OCI-LY7 (cell line): ENCODE data around the gene NTM. TPM values are rescaled to one million over a fixed set of nuclear protein-coding genes. Genes with fewer than 3 reads are reported as not detected.

Experiments
- BruUV-seq: library from RNA; stranded (reverse); fragments of 400-500 nt; replicated peaks from 2 replicates; lab custom pipeline; 2021; lab: Mats Ljungman, UMichigan
- CTCF ChIA-PET: fragments of 300-600 bp; sonication (Branson Sonifier 250); formaldehyde crosslinking; loops from one replicate; lab custom pipeline; 2022; ENCODE audit warnings: antibody characterized with exemption; ENCODE audit not compliant: unreplicated experiment; lab: Charles Lee
- POLR2A ChIA-PET: fragments of 300-600 bp; sonication (Branson Sonifier 250); formaldehyde crosslinking; loops from one replicate; lab custom pipeline; 2022; ENCODE audit warnings: antibody characterized with exemption; lab: Charles Lee
- DNase-seq: peaks from one replicate; pipeline ENCODE4 v3.0.0-alpha.2; 2015; ENCODE audit warnings: low spot score
- H2AFZ ChIP-seq: fragments of 200-600 bp; sonication (generic), shearing (Covaris generic); 2 replicates; pipeline ENCODE4 v1.6.1; 2014; ENCODE audit warnings: mild to moderate bottlenecking, antibody characterized with exemption, low read length, moderate library complexity
- H3K27ac ChIP-seq: fragments of 200-600 bp; sonication (generic); 2 replicates; pipeline ENCODE4 v1.5.1; 2014; ENCODE audit warnings: mixed run types, low read depth, mild to moderate bottlenecking, moderate library complexity, low read length, inconsistent platforms; ENCODE audit not compliant: poor library complexity, severe bottlenecking
- H3K36me3 ChIP-seq: fragments of 200-600 bp; sonication (generic); 2 replicates; pipeline ENCODE4 v1.6.1; 2014; ENCODE audit warnings: mild to moderate bottlenecking, antibody characterized with exemption, low read length, moderate library complexity, mixed read lengths; ENCODE audit not compliant: insufficient read depth
- H3K4me1 ChIP-seq: fragments of 200-600 bp; sonication (generic); 2 replicates; pipeline ENCODE4 v1.5.1; 2014; ENCODE audit warnings: mild to moderate bottlenecking, low read length; ENCODE audit not compliant: insufficient read depth, poor library complexity, severe bottlenecking
- H3K4me2 ChIP-seq: fragments of 200-600 bp; sonication (generic); 2 replicates; pipeline ENCODE4 v1.6.1; 2014; ENCODE audit warnings: mild to moderate bottlenecking, low read length
- H3K4me3 ChIP-seq: fragments of 200-600 bp; sonication (generic); 2 replicates; pipeline ENCODE4 v1.5.1; 2014; ENCODE audit warnings: mild to moderate bottlenecking, low read depth, low read length; ENCODE audit not compliant: poor library complexity, severe bottlenecking
- H3K79me2 ChIP-seq: fragments of 200-600 bp; sonication (generic); 2 replicates; pipeline ENCODE4 v1.6.1; 2016; ENCODE audit warnings: low read depth, mild to moderate bottlenecking, low read length, moderate library complexity, mixed read lengths; ENCODE audit not compliant: insufficient read depth
- H3K9me2 ChIP-seq: fragments of 200-600 bp; sonication (generic); 2 replicates; pipeline ENCODE4 v1.6.1; 2016; ENCODE audit warnings: mild to moderate bottlenecking, low read length, mixed read lengths; ENCODE audit not compliant: insufficient read depth
- H3K9me3 ChIP-seq: fragments of 200-600 bp; sonication (generic); 2 replicates; pipeline ENCODE4 v1.6.1; 2014; ENCODE audit warnings: mild to moderate bottlenecking, mixed run types, low read length, mixed read lengths
- H4K20me1 ChIP-seq: fragments of 200-600 bp; sonication (generic); 2 replicates; pipeline ENCODE4 v1.6.1; 2014; ENCODE audit warnings: mild to moderate bottlenecking, antibody characterized with exemption, low read length, moderate library complexity, mixed read lengths; ENCODE audit not compliant: insufficient read depth
- CTCF ChIP-seq: fragments of 200-600 bp; sonication (generic); conservative IDR thresholded peaks from 2 replicates; pipeline ENCODE4 v1.5.1; 2014; ENCODE audit warnings: mild to moderate bottlenecking, antibody characterized with exemption, low read length, moderate library complexity, mixed read lengths
- EZH2phosphoT487 ChIP-seq: fragments of 200-600 bp; sonication (generic); IDR thresholded peaks from 2 replicates; pipeline ENCODE4 v1.6.1; 2018; ENCODE audit warnings: low read depth, borderline replicate concordance, mild to moderate bottlenecking, mixed run types, antibody characterized with exemption, low read length, moderate library complexity, mixed read lengths
- intact Hi-C: fragments of 100-400 bp; cut with micrococcal nuclease; formaldehyde crosslinking; loops from one replicate; pipeline ENCODE4 v1.10.0; 2022; ENCODE audit not compliant: unreplicated experiment
- total RNA-seq, 2 experiments: library from RNA; depleted of rRNA in 1 of 2; stranded (reverse); fragments of >200 nt in 1 of 2; shearing (Covaris generic) in 1 of 2; gene quantifications; 2 replicates each; pipeline ENCODE4 v1.2.3, GENCODE V29; 2014 to 2022

The NTM gene
- total RNA-seq, 2 experiments from 2014 or later: not detected

DNA sequence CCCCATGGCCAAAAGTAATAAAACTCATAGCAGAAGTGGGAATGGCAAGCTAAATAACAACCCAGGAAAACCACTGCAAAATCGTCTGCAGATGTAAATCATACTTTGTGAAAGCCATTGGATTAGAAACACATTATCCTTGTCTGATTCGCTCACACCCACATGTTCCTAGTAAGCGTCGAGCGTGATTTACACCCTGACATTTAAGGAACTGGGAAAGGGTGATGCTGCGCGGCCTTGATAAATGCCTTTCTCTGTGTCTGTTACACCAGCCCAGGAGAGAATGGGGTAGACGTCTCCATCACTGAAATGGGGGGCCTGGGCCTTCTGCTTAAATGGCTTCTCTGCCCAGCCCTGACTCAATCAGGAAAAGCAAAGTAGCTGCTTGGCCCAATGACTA, 162.7 kb downstream of the NTM start:
- no peaks in the 10 kb centered on the region for H3K4me1 ChIP-seq
- H3K4me3 ChIP-seq: no peak overlapping the region
- no peaks in the 10 kb centered on the region for H3K36me3 ChIP-seq
- no peak overlapping the region for H3K27ac ChIP-seq
- no peak overlapping the region for H2AFZ ChIP-seq
- no peaks in the 10 kb centered on the region for H3K79me2 ChIP-seq
- ChIA-PET POLR2A (no interaction called here), CTCF (no interaction called here)
- DNase-seq: no peak
- TF ChIP-seq CTCF: no peak
- TF ChIP-seq EZH2phosphoT487: no peak
- no TSS peak for BruUV-seq
- no peak overlapping the region for H3K4me2 ChIP-seq
- H3K9me2 ChIP-seq: no peaks in the 10 kb centered on the region
- intact Hi-C loops: no loop called here
- H4K20me1 ChIP-seq: no peaks in the 10 kb centered on the region
- H3K9me3 ChIP-seq: no peaks in the 10 kb centered on the region

DNA sequence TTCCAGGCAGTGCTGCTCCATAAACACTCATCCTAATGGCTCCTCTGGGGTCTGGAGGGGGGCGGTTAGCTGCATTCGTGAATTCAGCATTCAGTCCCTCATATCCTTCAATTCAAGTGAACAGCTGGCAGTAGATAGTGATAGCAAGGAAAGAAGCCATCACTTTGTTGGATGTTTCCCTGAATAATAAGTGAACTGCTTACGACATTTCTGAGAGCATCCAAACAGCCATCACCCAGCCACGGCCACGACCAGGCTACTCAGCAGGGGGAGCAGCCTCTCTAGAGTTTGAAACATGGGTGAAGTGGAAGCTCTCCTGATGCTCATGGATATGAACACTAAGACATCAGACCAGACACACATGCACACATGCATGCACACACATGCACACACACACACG, 163.6 kb downstream of the NTM start:
- Histone ChIP-seq H4K20me1 (no peaks in the 10 kb centered on the region), H2AFZ (no peak overlapping the region), H3K9me2 (no peaks in the 10 kb centered on the region), H3K9me3 (no peaks in the 10 kb centered on the region), H3K79me2 (no peaks in the 10 kb centered on the region), H3K27ac (no peak overlapping the region), H3K4me1 (no peaks in the 10 kb centered on the region), H3K36me3 (no peaks in the 10 kb centered on the region), H3K4me2 (no peak overlapping the region), H3K4me3 (no peak overlapping the region)
- CTCF ChIA-PET: no interaction called here
- BruUV-seq: no TSS peak
- DNase-seq: no peak
- intact Hi-C loops: no loop called here
- no peak for TF ChIP-seq CTCF
- no peak for TF ChIP-seq EZH2phosphoT487
- POLR2A ChIA-PET: no interaction called here

DNA sequence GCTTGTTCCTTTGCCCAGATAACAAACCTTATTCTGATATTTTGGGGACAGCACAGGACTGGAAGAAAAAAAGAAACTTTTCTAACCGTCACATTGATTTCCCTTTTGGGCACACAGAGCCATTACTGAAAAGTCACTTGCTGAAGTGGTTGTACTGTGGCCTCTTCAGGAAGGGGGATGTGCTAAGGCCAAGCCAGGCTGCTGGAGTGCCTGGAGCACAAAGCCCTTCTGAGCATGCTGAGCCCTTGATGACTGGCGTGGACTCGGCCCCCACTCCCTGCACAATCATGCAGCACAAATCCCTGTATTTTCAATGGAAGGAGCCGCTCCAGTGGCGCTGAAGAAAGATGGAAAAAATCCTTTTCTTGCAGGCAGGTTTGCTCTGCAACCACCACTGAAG, 164.2 kb downstream of the NTM start:
- H2AFZ ChIP-seq: no peak overlapping the region
- H3K4me2 ChIP-seq: no peak overlapping the region
- H4K20me1 ChIP-seq: no peaks in the 10 kb centered on the region
- CTCF ChIA-PET: no interaction called here
- DNase-seq: no peak
- intact Hi-C loops: no loop called here
- BruUV-seq: no TSS peak
- no peak overlapping the region for H3K4me3 ChIP-seq
- no peak for TF ChIP-seq CTCF
- no peak overlapping the region for H3K27ac ChIP-seq
- POLR2A ChIA-PET: no interaction called here
- H3K9me3 ChIP-seq: no peaks in the 10 kb centered on the region
- H3K36me3 ChIP-seq: no peaks in the 10 kb centered on the region
- H3K4me1 ChIP-seq: no peaks in the 10 kb centered on the region
- no peaks in the 10 kb centered on the region for H3K79me2 ChIP-seq
- no peaks in the 10 kb centered on the region for H3K9me2 ChIP-seq
